Smooth muscle cell (in vitro differentiated cells): ENCODE measurements around the gene USP24. TPM values are rescaled to one million over a fixed set of nuclear protein-coding genes. Genes with fewer than 3 reads are reported as not detected.

Experiments used
- DNase-seq: peaks from one replicate; lab custom pipeline; 2025; ENCODE audit not compliant: unreplicated experiment; lab: John Stamatoyannopoulos, UW
- H2AFZ ChIP-seq: fragments of 200-600 bp; sonication (generic); 2 replicates; pipeline ENCODE4 v1.6.0; 2016; ENCODE audit warnings: antibody characterized with exemption, low read depth, mild to moderate bottlenecking
- H3F3A ChIP-seq: fragments of 200-600 bp; sonication (generic); 2 replicates; pipeline ENCODE4 v1.6.0; 2017; ENCODE audit warnings: antibody characterized with exemption, low read depth
- H3K27ac ChIP-seq: fragments of 200-600 bp; sonication (generic); 2 replicates; pipeline ENCODE4 v1.5.1; 2016; ENCODE audit warnings: low read depth, mild to moderate bottlenecking
- H3K27me3 ChIP-seq: fragments of 200-600 bp; sonication (generic); 2 replicates; pipeline ENCODE4 v1.6.1; 2016; ENCODE audit warnings: low read depth, mild to moderate bottlenecking
- H3K36me3 ChIP-seq: fragments of 200-600 bp; sonication (generic); 2 replicates; pipeline ENCODE4 v1.5.1; 2016; ENCODE audit warnings: low read depth
- H3K4me1 ChIP-seq: fragments of 200-600 bp; sonication (generic); 2 replicates; pipeline ENCODE4 v1.5.1; 2016; ENCODE audit warnings: low read depth
- H3K4me2 ChIP-seq: fragments of 200-600 bp; sonication (generic); 2 replicates; pipeline ENCODE4 v1.6.0; 2016; ENCODE audit warnings: mild to moderate bottlenecking
- H3K4me3 ChIP-seq: fragments of 200-600 bp; sonication (generic); 2 replicates; pipeline ENCODE4 v1.5.1; 2016; ENCODE audit warnings: mild to moderate bottlenecking
- H3K79me2 ChIP-seq: fragments of 200-600 bp; sonication (generic); 2 replicates; pipeline ENCODE4 v1.6.0; 2016; ENCODE audit warnings: low read depth, mild to moderate bottlenecking
- H3K9ac ChIP-seq: fragments of 200-600 bp; sonication (generic); 2 replicates; pipeline ENCODE4 v1.6.0; 2016; ENCODE audit warnings: low read depth
- H3K9me3 ChIP-seq: fragments of 200-600 bp; sonication (generic); replicated peaks from 2 replicates; pipeline ENCODE4 v1.5.1; 2016; ENCODE audit warnings: low read depth
- H4K20me1 ChIP-seq: fragments of 200-600 bp; sonication (generic); 2 replicates; pipeline ENCODE4 v1.6.0; 2016; ENCODE audit warnings: low read depth
- WGBS: methylation state at CpG from one replicate; pipeline ENCODE4 v1.1.7; 2016; ENCODE audit warnings: low lambda C conversion rate; 5-methylcytosine and 5-hydroxymethylcytosine counted together
- polyA plus RNA-seq: library from polyadenylated mRNA; unstranded; fragments of >200 nt; fragmentation: Nextera tagmentation; extraction: Ambion mirVana; gene quantifications from 2 replicates; pipeline ENCODE4 v1.2.1, GENCODE V29; 2016
- total RNA-seq: library from RNA; depleted of rRNA; stranded (reverse); fragments of >200 nt; gene quantifications from 2 replicates; pipeline ENCODE4 v1.2.3, GENCODE V29; 2014
- TF ChIP-seq, protein P1 (sequence below): fragments of 200-600 bp; sonication (generic); IDR thresholded peaks from 2 replicates; pipeline ENCODE4 v1.5.1; 2017; ENCODE audit warnings: borderline replicate concordance, mild to moderate bottlenecking, antibody characterized with exemption; ENCODE audit not compliant: insufficient read depth, poor library complexity, severe bottlenecking

The USP24 gene
- total and polyA plus RNA-seq, 2 experiments from 2014 or later, result 3.6 to 25.9 TPM

DNA sequence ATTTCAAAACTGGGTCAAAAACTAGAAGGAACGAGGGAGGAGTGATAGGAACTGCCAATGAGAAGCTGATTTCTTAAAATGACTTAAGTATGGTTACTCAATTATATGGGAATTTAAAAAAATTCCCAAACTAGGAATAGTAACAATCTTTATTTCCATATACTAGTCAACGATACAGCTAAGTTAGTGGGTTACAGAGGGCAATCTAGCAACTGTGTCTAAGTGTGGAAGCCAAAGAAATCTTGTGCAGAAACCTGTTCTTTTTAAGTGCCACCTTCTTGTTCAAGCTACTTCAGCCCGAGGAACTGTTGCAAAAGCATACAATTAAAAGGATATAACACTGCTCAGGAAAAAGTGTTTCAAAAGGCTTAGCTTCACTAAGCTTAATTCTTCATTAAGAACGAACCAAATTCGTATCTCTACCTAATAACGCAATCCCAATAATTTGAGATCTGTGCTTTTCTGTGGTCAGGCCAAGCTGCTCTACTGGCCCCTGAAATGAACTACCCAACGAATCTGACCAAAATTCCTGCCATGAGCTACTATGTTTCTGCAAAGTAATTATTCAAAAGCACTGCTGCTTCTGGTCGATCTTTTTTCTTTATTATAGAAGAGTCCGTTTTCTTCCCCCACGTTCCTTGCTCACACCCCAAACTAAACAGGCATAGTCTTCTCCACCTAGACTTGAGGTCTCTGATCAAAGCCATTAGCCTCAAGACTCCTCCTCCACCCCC, 1.8 kb downstream of the USP24 start:
- WGBS, result 45% methylated on average over 10 of the region's 10 CpGs
- peaks cover 22% of the 10 kb centered on the region for H3K4me1 ChIP-seq
- TF ChIP-seq, protein P1, sequence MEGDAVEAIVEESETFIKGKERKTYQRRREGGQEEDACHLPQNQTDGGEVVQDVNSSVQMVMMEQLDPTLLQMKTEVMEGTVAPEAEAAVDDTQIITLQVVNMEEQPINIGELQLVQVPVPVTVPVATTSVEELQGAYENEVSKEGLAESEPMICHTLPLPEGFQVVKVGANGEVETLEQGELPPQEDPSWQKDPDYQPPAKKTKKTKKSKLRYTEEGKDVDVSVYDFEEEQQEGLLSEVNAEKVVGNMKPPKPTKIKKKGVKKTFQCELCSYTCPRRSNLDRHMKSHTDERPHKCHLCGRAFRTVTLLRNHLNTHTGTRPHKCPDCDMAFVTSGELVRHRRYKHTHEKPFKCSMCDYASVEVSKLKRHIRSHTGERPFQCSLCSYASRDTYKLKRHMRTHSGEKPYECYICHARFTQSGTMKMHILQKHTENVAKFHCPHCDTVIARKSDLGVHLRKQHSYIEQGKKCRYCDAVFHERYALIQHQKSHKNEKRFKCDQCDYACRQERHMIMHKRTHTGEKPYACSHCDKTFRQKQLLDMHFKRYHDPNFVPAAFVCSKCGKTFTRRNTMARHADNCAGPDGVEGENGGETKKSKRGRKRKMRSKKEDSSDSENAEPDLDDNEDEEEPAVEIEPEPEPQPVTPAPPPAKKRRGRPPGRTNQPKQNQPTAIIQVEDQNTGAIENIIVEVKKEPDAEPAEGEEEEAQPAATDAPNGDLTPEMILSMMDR, result no peak
- peaks cover 6% of the 10 kb centered on the region for H3F3A ChIP-seq
- DNase-seq, result no peak
- H3K4me2 ChIP-seq, result peak overlapping the region; percentile 97
- peaks cover 54% of the 10 kb centered on the region for H3K79me2 ChIP-seq
- no peaks in the 10 kb centered on the region for H3K9me3 ChIP-seq
- no peaks in the 10 kb centered on the region for H3K27me3 ChIP-seq
- H3K4me3 ChIP-seq, result peak overlapping the region; percentile 95
- peaks cover 50% of the 10 kb centered on the region for H4K20me1 ChIP-seq
- H3K36me3 ChIP-seq, result no peaks in the 10 kb centered on the region
- no peak overlapping the region for H3K27ac ChIP-seq
- no peak overlapping the region for H3K9ac ChIP-seq
- no peak overlapping the region for H2AFZ ChIP-seq

DNA sequence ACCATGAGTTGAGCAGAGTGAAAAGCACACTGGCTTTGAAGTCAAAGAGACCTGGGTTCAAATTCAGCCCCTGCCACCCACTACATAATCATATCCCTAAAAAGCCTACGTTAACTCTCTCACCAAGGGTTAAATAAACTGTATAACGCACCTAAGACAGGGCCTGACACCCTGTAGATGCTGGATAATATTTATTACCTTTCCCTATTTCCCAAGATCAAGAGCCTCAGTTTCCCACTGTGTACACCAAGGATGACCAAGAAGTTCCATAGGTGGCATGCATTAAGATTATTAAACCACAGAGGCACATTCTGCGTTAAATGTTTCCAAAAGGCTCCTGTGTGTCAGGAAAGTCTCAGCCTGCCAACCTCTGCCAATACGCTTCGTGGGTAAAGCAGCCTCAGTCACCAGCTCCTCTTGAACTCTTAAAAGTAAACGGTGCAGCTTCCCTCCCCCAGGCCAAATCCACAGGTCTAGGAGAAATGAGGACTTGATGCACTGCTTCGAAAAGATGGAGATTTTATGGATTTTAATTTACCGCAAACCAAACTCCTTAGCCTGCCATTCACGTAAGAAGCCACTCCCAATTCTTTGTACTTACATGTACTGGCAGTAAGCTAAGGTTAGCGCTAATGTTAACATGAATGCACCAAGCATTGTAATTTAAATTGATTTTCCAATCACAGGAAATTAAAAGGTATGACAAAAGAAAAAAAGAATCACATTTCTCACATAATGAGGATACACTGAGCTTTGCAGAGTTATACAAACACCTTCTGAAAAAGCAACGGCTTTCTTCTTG, 2.6 kb downstream of the USP24 start:
- Histone ChIP-seq H3K27ac (no peak overlapping the region), H3K9me3 (no peaks in the 10 kb centered on the region), H3K79me2 (peaks cover 62% of the 10 kb centered on the region), H3K4me1 (peaks cover 22% of the 10 kb centered on the region), H3F3A (peaks cover 6% of the 10 kb centered on the region), H3K27me3 (no peaks in the 10 kb centered on the region), H2AFZ (no peak overlapping the region), H3K9ac (no peak overlapping the region), H4K20me1 (peaks cover 58% of the 10 kb centered on the region), H3K4me3 (peak overlapping the region; percentile 95), H3K36me3 (no peaks in the 10 kb centered on the region), H3K4me2 (peak overlapping the region; percentile 97)
- no peak for DNase-seq
- WGBS, result 77% methylated on average over 11 of the region's 11 CpGs
- TF ChIP-seq, protein P1, result no peak

DNA sequence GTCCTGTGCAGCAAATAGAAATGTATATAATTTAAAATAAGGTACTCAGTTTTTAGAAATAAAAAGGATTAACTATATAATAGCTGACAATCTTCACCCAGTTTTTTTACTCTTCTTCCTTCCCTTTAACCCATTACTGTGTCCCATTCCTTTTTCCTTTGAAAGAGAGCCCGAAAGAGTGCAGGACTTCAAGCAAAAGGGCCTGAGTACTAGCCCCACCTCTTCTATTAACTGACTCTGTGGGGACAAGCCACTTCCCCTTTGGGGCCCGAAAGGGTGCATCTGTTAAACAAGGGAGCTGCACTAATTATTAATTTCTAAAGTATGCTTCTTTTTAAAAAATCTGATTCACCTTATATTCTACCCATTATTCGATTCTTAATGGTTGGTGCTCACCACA, 3.3 kb downstream of the USP24 start:
- no peak overlapping the region for H3K4me2 ChIP-seq
- H3K36me3 ChIP-seq, result no peaks in the 10 kb centered on the region

More for the DNA sequence above, 3.3 kb downstream of the USP24 start:
- 88% methylated on average over 3 of the region's 3 CpGs for WGBS
- H4K20me1 ChIP-seq, result peaks cover 65% of the 10 kb centered on the region
- no peak overlapping the region for H3K27ac ChIP-seq
- no peak for DNase-seq
- H3K9me3 ChIP-seq, result no peaks in the 10 kb centered on the region
- H3K4me3 ChIP-seq, result peak overlapping the region; percentile 11
- peaks cover 68% of the 10 kb centered on the region for H3K79me2 ChIP-seq
- TF ChIP-seq, protein P1, result no peak
- H3K9ac ChIP-seq, result no peak overlapping the region
- no peak overlapping the region for H2AFZ ChIP-seq
- no peaks in the 10 kb centered on the region for H3F3A ChIP-seq
- peaks cover 22% of the 10 kb centered on the region for H3K4me1 ChIP-seq
- no peaks in the 10 kb centered on the region for H3K27me3 ChIP-seq
